K562 (cell line): ENCODE results near the gene UBE2M. TPM values are rescaled to one million over a fixed set of nuclear protein-coding genes. Genes with fewer than 3 reads are reported as not detected.
A peak's percentile ranks its signal among the peaks of the same experiment; 100 is the strongest.

ENCODE experiments used
- ARID4B ChIP-seq: sonication (generic); formaldehyde crosslinking; IDR thresholded peaks from 2 replicates; pipeline ENCODE4 v1.8.0; 2022; ENCODE audit warnings: mild to moderate bottlenecking, missing genetic modification reagents
- CBX1 ChIP-seq: sonication (generic); IDR thresholded peaks from 2 replicates; pipeline ENCODE4 v1.6.1; 2016; ENCODE audit warnings: antibody characterized with exemption, low read depth, mild to moderate bottlenecking
- CEBPG ChIP-seq, 3 experiments: fragments of 200-800 bp in 1 of 3; sonication (Bioruptor generic) in 1 of 3; sonication (generic) in 1 of 3; formaldehyde crosslinking in 1 of 3; IDR thresholded peaks in 2 of 3; conservative IDR thresholded peaks in 1 of 3; 2 replicates each; pipeline versions ENCODE4 v1.6.1 to v1.8.0; 2016 to 2022; ENCODE audit warnings: missing compliant biosample characterization in 2 of 3, missing genetic modification characterization in 2 of 3, mild to moderate bottlenecking in 1 of 3, missing genetic modification reagents in 1 of 3
- DMBX1 ChIP-seq: fragments of 250-450 bp; sonication (Bioruptor Pico); IDR thresholded peaks from 2 replicates; pipeline ENCODE4 v1.8.0; 2022; ENCODE audit warnings: inconsistent platforms, mild to moderate bottlenecking, moderate library complexity, borderline replicate concordance
- GATAD2A ChIP-seq: fragments of 450-650 bp; IDR thresholded peaks from 2 replicates; pipeline ENCODE4 v1.6.1; 2017
- GTF2E2 ChIP-seq: fragments of 200-800 bp; sonication (Bioruptor generic); IDR thresholded peaks from 2 replicates; pipeline ENCODE4 v1.6.1; 2016; ENCODE audit warnings: missing genetic modification characterization, missing compliant biosample characterization
- HDAC1 ChIP-seq, 2 experiments: fragments of 450-650 bp; IDR thresholded peaks; 2 replicates each; pipeline ENCODE4 v1.6.1; 2016 to 2017; ENCODE audit warnings: inconsistent platforms in 1 of 2, mild to moderate bottlenecking in 1 of 2, moderate library complexity in 1 of 2
- HDAC8 ChIP-seq: fragments of 450-650 bp; IDR thresholded peaks from 2 replicates; pipeline ENCODE4 v1.6.1; 2016; ENCODE audit warnings: mild to moderate bottlenecking, missing genetic modification characterization, moderate library complexity, missing compliant biosample characterization
- HNRNPL ChIP-seq: fragments of 200-400 bp; formaldehyde crosslinking; IDR thresholded peaks from 2 replicates; pipeline ENCODE4 v1.6.1; 2017; ENCODE audit warnings: low read depth, mild to moderate bottlenecking, low read length
- MBD2 ChIP-seq: sonication (generic); IDR thresholded peaks from 2 replicates; pipeline ENCODE4 v1.6.1; 2016; ENCODE audit warnings: low read depth, borderline replicate concordance
- PHB2 ChIP-seq: fragments of 450-650 bp; IDR thresholded peaks from 2 replicates; pipeline ENCODE4 v1.6.1; 2017; ENCODE audit warnings: low read depth
- RAD51 ChIP-seq: fragments of 450-650 bp; IDR thresholded peaks from 2 replicates; pipeline ENCODE4 v1.7.1; 2016; ENCODE audit warnings: low read depth, mild to moderate bottlenecking, borderline replicate concordance
- RCOR1 ChIP-seq, 2 experiments: IDR thresholded peaks; 2 replicates each; pipeline ENCODE4 v1.6.1; 2012; ENCODE audit warnings: low read depth in 2 of 2, low read length in 2 of 2, borderline replicate concordance in 1 of 2, improper control_type of control experiment in 1 of 2
- SFPQ ChIP-seq: fragments of 200-400 bp; formaldehyde crosslinking; IDR thresholded peaks from 2 replicates; pipeline ENCODE4 v1.6.1; 2017; ENCODE audit warnings: mild to moderate bottlenecking, low read depth, low read length, moderate library complexity
- SIN3B ChIP-seq: fragments of 450-650 bp; IDR thresholded peaks from 2 replicates; pipeline ENCODE4 v1.6.1; 2017; ENCODE audit warnings: low read depth, mild to moderate bottlenecking, moderate library complexity
- TAF9B ChIP-seq: fragments of 450-650 bp; IDR thresholded peaks from 2 replicates; pipeline ENCODE4 v1.6.1; 2018; ENCODE audit warnings: mild to moderate bottlenecking; ENCODE audit not compliant: partially characterized antibody
- ZKSCAN1 ChIP-seq: fragments of 150-350 bp; IDR thresholded peaks from 2 replicates; pipeline ENCODE4 v1.6.1; 2016; ENCODE audit warnings: low read depth, low read length
- ZNF121 ChIP-seq: sonication (generic); formaldehyde crosslinking; conservative IDR thresholded peaks from 2 replicates; pipeline ENCODE4 v1.8.0; 2022; ENCODE audit warnings: missing genetic modification reagents
- ZNF175 ChIP-seq: fragments of 200-800 bp; sonication (Bioruptor generic); IDR thresholded peaks from 2 replicates; pipeline ENCODE4 v1.6.1; 2016; ENCODE audit warnings: low read depth, mild to moderate bottlenecking, missing genetic modification characterization, missing compliant biosample characterization
- ZNF740 ChIP-seq, 3 experiments: fragments of 200-800 bp in 1 of 3; sonication (Bioruptor generic) in 1 of 3; sonication (generic) in 1 of 3; formaldehyde crosslinking in 1 of 3; IDR thresholded peaks; 2 replicates each; pipeline versions ENCODE4 v1.6.1 to v1.8.0; 2016 to 2022; ENCODE audit warnings: mild to moderate bottlenecking in 2 of 3, missing compliant biosample characterization in 2 of 3, missing genetic modification characterization in 2 of 3, missing genetic modification reagents in 1 of 3
- polyA plus RNA-seq, 8 experiments: library from polyadenylated mRNA; depleted of rRNA in 4 of 8; stranded (reverse) in 5 of 8; unstranded in 3 of 8; fragments of >200 nt; fragmentation: Nextera tagmentation in 2 of 8; fragmentation: Illumina TruSeq in 1 of 8; extraction: Ambion mirVana in 2 of 8; extraction: Trizol in 1 of 8; gene quantifications; 2 replicates each; pipeline versions ENCODE4 v1.2.1 to v1.2.3, GENCODE V29; 2011 to 2014; ENCODE audit warnings: inconsistent platforms in 1 of 8, missing spikeins in 1 of 8
- total RNA-seq, 7 experiments: library from RNA; depleted of rRNA in 6 of 7; stranded (reverse); fragments of >200 nt in 6 of 7; fragmentation: Illumina TruSeq in 2 of 7; extraction: Trizol in 2 of 7; gene quantifications; 2 replicates each; pipeline versions ENCODE4 v1.2.1 to v1.2.3, GENCODE V29; 2011 to 2021; ENCODE audit warnings: low replicate concordance in 1 of 7

Gene UBE2M
- total and polyA plus RNA-seq, 9 of the 15 experiments (the other 6 are each of a cell fraction or from before 2014, with no cell fraction given), result 0.92 to 163 (median 85.7) TPM

GRCh38 chr19:58558623-58559274 is 338 bp upstream of the UBE2M start (continued):
- TF ChIP-seq MBD2, result peak; percentile 43
- peak in 1 of 2 experiments; percentile 10; a peak in 2 of 4 replicates for TF ChIP-seq HDAC1 (IDR thresholded peaks at IDR 0.05)
- TF ChIP-seq ZNF175 (CRISPR knock-in tag), result peak; percentile 12; the same call in 1 of the 2 replicates
- no peak for TF ChIP-seq ZNF121 (CRISPR knock-in tag)
- no peak for TF ChIP-seq HDAC8 (tag)
- peak; percentile 10; the same call in 1 of the 2 replicates for TF ChIP-seq ZKSCAN1
- TF ChIP-seq DMBX1 (CRISPR knock-in tag), result no peak
- TF ChIP-seq ARID4B (CRISPR knock-in tag), result peak; percentile 7
- TF ChIP-seq SIN3B, result peak; percentile 48; the same call in 1 of the 2 replicates
- TF ChIP-seq RCOR1 (IDR thresholded peaks at IDR 0.05; ENCODE audit: borderline replicate concordance in 1 of 2, low read depth in 2 of 2, low read length in 2 of 2), result 0 out of 4 replicates have a peak, but pooled peaks of 1 of the 2 experiments have one; percentile 4
- no peak for TF ChIP-seq GTF2E2 (tag)
- TF ChIP-seq CEBPG (CRISPR knock-in tag; IDR thresholded peaks at IDR 0.05), result no peak
- no peak for TF ChIP-seq CEBPG (tag; conservative IDR thresholded peaks at IDR 0.05 in 1 of 2, IDR thresholded peaks at IDR 0.05 in 1 of 2)
- 0 out of 2 replicates have a peak, but pooled peaks have one; percentile 66 for TF ChIP-seq CBX1
- TF ChIP-seq RAD51, result no peak
- TF ChIP-seq HNRNPL, result peak; percentile 69
- TF ChIP-seq PHB2, result no peak
- TF ChIP-seq SFPQ, result no peak
- TF ChIP-seq GATAD2A, result peak; percentile 98
- TF ChIP-seq TAF9B, result no peak
- TF ChIP-seq ZNF740 (CRISPR knock-in tag; IDR thresholded peaks at IDR 0.05), result no peak
- TF ChIP-seq ZNF740 (tag; IDR thresholded peaks at IDR 0.05), result no peak
